Activated naive CD8-positive, alpha-beta T cell treated with anti-CD3 and anti-CD28 coated beads, Interleukin-2, amount 10 ng/mL, durations not matched to agents 7 days and 5 days (primary cell): ENCODE data around the gene CRAMP1. TPM values are rescaled to one million over a fixed set of nuclear protein-coding genes. Genes with fewer than 3 reads are reported as not detected.

Source experiments
- total RNA-seq, 2 experiments: library from RNA; stranded (reverse); gene quantifications; one replicate each; pipeline ENCODE4 v1.2.3, GENCODE V29; 2021

Gene CRAMP1
- total RNA-seq, 2 experiments from 2014 or later, result 25.2 to 27.8 TPM

Other genes with a start within 250 kb of the CRAMP1 start
- 10 to 100 TPM; 60.4 to 68.7 TPM for gene UNKL, start 197.7 kb upstream of the CRAMP1 start, total RNA-seq
- 10 to 100 TPM; 14.0 to 15.0 TPM for gene UQCC4, start 191.6 kb upstream of the CRAMP1 start, total RNA-seq
- 1 to 10 TPM in 1 of 2 experiments, under 1 TPM in 1; 0.57 to 1.2 TPM for gene PERCC1, start 181.3 kb upstream of the CRAMP1 start, total RNA-seq
- gene CCDC154, start 167.8 kb upstream of the CRAMP1 start, total RNA-seq, result 1 to 10 TPM; 6.1 to 6.5 TPM
- 10 to 100 TPM; 69.7 to 72.2 TPM for gene CLCN7, start 137.3 kb upstream of the CRAMP1 start, total RNA-seq
- gene PTX4, start 123.4 kb upstream of the CRAMP1 start, total RNA-seq, result not detected
- gene TELO2, start 119.0 kb upstream of the CRAMP1 start, total RNA-seq, result 10 to 100 TPM; 53.9 to 57.1 TPM
- gene TMEM204, start 78.7 kb upstream of the CRAMP1 start, total RNA-seq, result 10 to 100 TPM; 68.3 to 72.0 TPM
- gene IFT140, start 288 bp upstream of the CRAMP1 start, total RNA-seq, result 10 to 100 TPM; 11.7 to 12.8 TPM
- gene JPT2, start 65.9 kb downstream of the CRAMP1 start, total RNA-seq, result 10 to 100 TPM; 44.7 to 45.1 TPM
- gene MAPK8IP3, start 93.8 kb downstream of the CRAMP1 start, total RNA-seq, result 100 to 1,000 TPM; 146 to 157 TPM
- gene NME3, start 159.2 kb downstream of the CRAMP1 start, total RNA-seq, result 10 to 100 TPM; 58.1 to 60.9 TPM
- 10 to 100 TPM; 28.7 to 36.3 TPM for gene EME2, start 160.4 kb downstream of the CRAMP1 start, total RNA-seq
- gene MRPS34, start 160.8 kb downstream of the CRAMP1 start, total RNA-seq, result 100 to 1,000 TPM in 1 of 2 experiments, 10 to 100 TPM in 1; 91.6 to 103 TPM
- 10 to 100 TPM; 67.8 to 74.1 TPM for gene SPSB3, start 170.2 kb downstream of the CRAMP1 start, total RNA-seq
- gene NUBP2, start 170.6 kb downstream of the CRAMP1 start, total RNA-seq, result 10 to 100 TPM; 55.6 to 55.9 TPM
- under 1 TPM; 0.23 to 0.55 TPM for gene IGFALS, start 181.3 kb downstream of the CRAMP1 start, total RNA-seq
- gene HAGH, start 214.5 kb downstream of the CRAMP1 start, total RNA-seq, result 10 to 100 TPM; 48.7 to 51.6 TPM
- 10 to 100 TPM; 12.0 to 12.2 TPM for gene FAHD1, start 214.8 kb downstream of the CRAMP1 start, total RNA-seq